Endothelial cell of hepatic sinusoid (primary cell): Measurements from ENCODE around the gene HAUS8.

Experiments used
- in situ Hi-C: cut with HindIII; loops from 2 replicates; pipeline ENCODE4 v1.10.0; 2017; ENCODE audit warnings: low sequenced_read_pairs

The HAUS8 gene

DNA sequence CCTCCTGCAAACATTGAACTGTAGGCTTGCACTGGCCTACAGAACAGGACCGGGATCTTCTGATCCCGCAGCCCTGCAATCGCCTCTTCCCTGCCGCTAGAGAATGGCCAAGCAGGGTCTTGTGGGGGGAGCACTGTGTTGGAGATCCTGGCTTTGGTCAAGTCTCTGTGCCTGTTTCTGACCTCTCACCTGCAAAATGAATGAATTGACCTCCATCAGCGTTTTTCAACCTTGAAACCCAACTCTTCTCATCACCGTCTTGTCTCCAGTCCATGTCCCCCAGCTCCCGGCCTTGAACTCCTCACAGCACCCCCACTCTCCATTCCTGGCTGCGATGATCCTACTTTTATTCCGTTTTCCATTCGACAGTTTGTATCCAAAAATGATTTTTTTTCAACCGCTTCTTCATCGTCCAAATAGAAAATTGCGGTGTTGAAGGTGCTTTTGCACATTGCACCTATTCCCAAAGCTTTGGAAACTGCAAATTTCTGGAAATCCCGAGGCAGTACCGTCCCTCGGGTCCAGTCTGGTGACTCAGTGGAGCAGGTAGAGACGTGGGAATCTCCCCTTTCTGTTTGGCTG is 2.3 kb upstream of the HAUS8 start:
- in situ Hi-C loops, result loop anchor here (5.0 kb wide), 1 partner anchor 90 kb away; no protein-coding TSS in a partner anchor

DNA sequence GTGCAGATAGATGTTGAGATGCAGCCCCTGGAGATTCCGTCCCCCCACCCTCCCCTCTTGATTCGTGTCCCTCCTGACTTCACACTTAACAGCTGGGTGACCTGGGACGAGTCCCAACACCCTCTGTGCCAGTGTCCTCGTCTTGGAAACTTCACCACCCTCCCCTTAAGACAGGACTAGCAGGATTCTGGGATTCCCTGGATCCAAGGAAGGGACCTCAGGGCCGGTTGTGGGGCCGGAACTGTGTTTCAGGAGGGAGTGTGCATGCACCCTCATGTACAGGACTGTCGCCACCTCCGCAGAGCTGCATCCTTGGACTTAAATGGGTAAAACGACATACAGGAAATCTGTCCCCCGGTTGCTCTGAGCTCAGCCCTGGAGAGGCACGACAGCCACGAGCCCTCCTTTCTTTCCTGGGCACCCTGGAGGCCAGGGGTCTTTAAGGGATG is 1.3 kb upstream of the HAUS8 start:
- in situ Hi-C loops, result loop anchor here (5.0 kb wide), 1 partner anchor 91 kb away; no protein-coding TSS in a partner anchor

GRCh38 chr19:17075864-17076542 is 751 bp upstream of the HAUS8 start:
- in situ Hi-C loops, result loop anchor here (5.0 kb wide), 1 partner anchor 91 kb away; no protein-coding TSS in a partner anchor

DNA sequence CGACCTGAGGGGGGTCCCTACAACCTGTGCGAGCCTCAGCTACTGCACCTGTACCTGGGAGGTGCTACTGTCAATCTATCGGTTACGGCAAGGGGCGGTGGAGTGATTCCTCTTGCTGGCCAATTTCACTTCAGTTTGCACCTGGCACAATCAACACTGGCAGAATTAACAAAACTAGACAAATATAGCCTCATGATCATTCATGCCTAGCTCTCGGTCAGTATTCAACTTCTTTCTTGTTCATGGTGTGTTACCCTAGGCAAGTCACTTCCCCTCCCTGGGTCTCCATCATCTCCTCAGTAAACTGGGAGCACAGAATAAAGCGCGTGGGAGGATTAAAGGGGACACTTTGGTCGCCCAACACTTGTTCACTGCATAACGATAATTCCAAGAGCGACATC is 618 bp downstream of the HAUS8 start:
- in situ Hi-C loops, result loop anchor here (5.0 kb wide), 1 partner anchor 93 kb away; no protein-coding TSS in a partner anchor

DNA sequence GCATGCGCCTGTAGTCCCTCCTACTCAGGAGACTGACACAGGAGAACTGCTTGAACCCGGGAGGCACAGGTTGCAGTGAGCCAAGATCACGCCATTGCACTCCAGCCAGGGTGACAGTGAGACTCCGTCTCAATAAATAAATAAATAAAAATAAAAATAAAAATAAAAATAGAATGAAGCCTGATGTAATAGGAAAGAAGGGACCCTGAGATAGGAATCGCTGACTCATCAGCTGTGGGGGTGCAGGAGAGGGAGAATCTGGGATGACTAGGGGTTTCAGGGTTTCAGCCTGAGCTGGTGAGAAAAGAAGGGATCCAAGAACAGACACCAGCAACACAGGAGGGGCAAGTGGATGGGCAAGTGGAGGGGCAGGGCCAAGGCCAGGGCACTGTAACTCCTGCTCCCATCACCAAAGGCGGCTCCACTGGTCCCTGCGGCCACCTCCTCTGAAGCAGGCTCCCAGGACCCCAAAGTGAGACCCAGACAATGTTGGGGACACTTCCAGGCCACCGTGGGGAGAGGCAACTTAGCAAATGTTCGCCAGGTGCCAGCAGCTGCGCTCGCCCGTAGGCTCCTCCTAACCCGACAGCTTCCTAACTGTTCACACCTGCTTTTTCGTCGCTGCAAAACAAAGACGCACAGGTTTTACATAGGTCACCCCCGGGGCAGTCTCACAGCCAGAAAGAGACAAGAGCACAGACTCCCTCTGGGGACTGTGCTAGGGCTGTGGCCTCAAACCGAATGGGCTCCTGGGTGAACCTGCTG is 1.2 kb downstream of the HAUS8 start:
- in situ Hi-C loops, result no loop called here

DNA sequence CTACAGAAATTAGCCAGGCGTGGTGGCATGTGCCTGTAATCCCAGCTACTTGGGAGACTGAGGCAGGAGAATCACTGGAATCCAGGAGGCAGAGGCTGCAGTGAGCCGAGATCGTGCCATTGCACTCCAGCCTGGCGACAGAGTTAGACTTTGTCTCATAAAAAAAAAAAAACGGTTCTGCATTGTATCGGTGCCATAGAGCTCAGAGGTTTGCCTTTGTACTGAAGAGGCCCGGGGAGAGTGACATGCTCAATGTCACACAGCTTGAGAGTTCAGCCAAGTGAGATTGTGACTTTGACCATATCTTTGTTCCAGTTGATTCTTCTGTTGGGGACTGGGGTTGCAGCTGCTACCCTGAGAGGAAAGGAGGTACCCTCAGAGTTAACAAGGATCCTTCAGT is 4.3 kb downstream of the HAUS8 start:
- in situ Hi-C loops, result no loop called here

GRCh38 chr19:17070421-17070820 is 4.8 kb downstream of the HAUS8 start:
- in situ Hi-C loops, result no loop called here

- in situ Hi-C loops, result no loop called here
Measured at GRCh38 chr19:17069193-17069592, 6.1 kb downstream of the HAUS8 start.

GRCh38 chr19:17063428-17063827 is 11.8 kb downstream of the HAUS8 start:
- in situ Hi-C loops, result no loop called here

DNA sequence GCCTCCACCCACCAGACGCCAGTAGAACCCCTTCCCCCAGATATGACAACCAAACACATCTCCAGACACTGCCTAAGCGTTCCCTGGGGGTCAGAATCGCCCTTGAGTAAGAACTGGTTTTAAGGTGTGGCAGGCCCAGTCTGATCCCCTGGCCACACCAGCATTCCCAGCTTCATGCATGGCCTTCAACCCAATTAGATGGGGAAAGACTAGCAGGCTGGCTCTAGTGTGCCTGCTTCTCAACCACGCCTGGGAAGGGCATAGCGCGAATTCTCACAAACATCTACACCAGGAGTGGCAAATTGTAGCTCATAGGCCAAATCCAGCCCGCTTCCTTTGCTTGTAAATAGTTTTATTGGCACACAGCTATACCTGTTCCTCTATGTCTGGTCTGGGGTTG is 13.6 kb downstream of the HAUS8 start:
- in situ Hi-C loops, result no loop called here

DNA sequence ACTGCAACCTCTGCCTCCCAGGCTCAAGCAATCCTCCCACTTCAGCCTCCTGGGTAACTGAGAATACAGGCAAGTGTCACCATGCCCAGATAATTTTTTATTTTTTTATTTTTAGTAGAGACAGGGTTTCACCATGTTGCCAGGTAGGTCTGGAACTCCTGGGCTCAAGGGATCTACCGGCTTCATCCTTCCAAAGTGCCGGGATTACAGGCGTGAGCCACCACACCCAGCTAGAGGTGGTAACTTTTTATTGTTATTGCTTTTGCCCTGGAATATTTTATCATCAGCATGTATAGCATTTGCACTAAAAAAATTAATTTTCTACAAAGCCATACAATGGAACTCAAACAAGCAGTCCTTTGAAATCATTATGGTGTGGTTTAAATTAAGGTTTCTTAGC is 14.0 kb downstream of the HAUS8 start:
- in situ Hi-C loops, result no loop called here

DNA sequence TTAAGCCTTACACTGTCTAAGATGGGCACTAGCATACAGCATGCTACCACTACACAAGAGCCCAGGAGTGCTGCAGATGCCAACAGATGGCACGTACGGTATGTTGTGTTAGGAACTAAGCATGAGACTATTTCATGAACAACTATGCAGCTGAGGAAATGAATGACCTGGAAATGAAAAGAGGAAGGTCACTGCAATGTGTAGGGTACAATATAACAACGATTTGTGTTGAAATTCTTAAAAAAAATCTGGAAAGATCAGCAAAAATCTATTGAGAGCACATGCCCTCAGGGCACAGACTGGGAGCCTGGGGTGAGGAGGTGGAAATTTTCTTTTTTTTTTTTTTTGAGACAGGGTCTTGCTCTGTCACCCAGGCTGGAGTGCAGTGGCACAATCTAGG is 14.4 kb downstream of the HAUS8 start:
- in situ Hi-C loops, result no loop called here

GRCh38 chr19:17058236-17058635 is 17.0 kb downstream of the HAUS8 start:
- in situ Hi-C loops, result no loop called here

GRCh38 chr19:17055636-17056035 is 19.6 kb downstream of the HAUS8 start:
- in situ Hi-C loops, result no loop called here

GRCh38 chr19:17054746-17055145 is 20.5 kb downstream of the HAUS8 start:
- in situ Hi-C loops, result no loop called here

DNA sequence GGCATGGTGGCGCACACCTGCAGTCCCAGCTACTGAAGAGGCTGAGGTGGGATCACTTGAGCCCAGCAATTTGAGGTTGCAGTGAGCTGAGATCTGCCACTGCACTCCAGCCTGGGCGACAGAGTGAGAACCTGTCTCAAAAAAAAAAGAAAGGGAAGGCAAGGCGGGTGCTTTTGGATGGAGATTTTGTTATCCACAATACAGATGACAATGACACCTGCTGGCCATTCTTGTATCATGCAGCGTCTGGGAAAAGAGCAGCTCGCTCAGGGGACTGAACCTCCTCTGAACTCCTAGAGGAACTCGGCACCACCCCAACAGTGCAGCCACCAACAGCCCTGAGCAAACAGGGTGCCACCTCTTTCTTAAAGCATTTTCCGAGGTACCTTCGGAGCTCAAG is 22.8 kb downstream of the HAUS8 start:
- in situ Hi-C loops, result no loop called here

- in situ Hi-C loops, result no loop called here
Measured at GRCh38 chr19:17049711-17050280, 25.5 kb downstream of the HAUS8 start.

GRCh38 chr19:17048885-17049453 is 26.3 kb downstream of the HAUS8 start:
- in situ Hi-C loops, result no loop called here

DNA sequence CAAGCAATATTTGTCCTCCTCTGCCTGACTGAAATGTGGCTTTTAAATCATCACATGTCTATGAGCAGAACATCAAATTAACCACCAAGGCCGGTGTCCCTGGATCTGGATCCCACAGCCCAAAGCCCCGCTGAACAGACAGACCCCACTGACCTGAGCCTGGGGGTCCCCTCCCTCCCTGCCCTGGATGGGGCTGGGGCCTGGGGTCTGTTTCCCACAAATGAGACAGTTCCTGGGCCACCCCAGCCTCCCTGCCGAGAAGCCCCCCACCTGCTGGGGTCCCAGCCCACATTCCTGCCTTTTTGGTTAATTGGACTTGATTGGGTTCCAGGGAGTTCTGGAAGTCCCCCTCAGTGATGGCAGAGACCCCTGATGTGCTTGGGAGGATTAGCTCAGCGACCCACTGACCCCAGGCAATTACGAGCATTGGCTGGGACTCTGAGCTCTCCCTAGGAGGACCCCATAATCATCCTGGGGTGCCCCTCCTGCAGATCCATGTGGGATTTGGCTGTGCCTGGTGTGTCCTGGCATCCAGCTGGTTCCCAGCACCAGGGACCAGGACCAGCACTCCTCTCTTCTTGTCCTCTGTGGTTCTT is 29.2 kb downstream of the HAUS8 start:
- in situ Hi-C loops, result no loop called here

- in situ Hi-C loops, result no loop called here
Measured at GRCh38 chr19:17043744-17044143, 31.5 kb downstream of the HAUS8 start.

DNA sequence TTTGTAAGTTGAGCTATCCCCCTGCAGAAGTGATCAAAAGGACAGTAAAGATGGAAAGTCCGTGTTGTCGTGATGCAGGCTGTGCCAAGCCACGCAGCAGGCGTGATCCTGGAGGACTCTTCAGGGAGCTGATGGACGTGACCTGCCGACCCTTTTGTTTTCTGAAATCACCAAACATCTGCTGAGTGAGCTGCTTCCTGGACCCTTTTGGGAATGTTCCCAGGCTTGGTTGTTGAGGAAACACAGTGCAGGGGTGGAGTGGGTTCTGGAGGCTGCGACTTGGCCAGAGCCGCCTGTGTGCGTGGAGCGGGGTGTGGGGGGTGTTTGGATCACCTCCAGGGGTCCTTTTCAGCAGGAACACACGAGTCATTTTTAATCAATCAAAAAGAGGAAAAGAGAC is 33.3 kb downstream of the HAUS8 start:
- in situ Hi-C loops, result no loop called here
